Measurements from ENCODE around the gene IDH3B.
A peak's percentile ranks its signal among the peaks of the same experiment; 100 is the strongest.

IDH3B gene

DNA sequence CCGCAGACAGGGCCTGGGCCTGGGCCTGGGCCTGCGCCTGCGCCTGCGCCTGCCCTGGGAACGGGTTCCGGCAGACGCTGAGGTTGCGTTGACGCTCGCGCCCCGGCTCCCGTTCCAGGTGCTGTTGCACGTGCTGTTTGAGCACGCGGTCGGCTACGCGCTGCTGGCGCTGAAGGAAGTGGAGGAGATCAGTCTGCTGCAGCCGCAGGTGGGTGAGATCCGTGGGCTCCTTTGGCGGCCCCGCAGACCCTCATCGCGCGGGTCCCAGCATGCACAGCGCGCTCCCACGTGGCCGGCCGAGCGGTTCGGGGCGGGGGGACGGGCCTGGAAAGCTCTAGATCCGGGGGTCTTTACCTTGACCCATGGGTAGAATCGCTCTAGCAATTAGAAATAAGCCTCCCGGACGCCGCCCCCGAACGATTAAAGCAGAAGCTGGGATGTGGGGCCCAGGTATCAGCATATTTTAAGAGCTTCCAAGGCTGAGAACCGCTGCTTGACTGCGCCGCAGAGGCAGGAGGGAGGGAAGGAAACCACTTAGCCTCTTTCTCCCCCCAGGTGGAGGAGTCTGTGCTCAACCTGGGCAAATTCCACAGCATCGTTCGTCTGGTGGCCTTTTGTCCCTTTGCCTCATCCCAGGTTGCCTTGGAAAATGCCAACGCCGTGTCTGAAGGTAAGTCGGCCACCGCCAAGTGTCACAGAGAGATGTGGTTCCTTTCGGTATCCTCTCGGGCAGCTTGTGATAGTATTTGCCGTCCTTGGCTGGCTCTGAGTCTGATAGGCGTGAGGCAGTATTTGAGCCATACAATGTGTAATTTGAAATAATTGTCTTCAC lies 11.1 kb downstream of the IDH3B start:
- TF ChIP-seq, protein P1, sequence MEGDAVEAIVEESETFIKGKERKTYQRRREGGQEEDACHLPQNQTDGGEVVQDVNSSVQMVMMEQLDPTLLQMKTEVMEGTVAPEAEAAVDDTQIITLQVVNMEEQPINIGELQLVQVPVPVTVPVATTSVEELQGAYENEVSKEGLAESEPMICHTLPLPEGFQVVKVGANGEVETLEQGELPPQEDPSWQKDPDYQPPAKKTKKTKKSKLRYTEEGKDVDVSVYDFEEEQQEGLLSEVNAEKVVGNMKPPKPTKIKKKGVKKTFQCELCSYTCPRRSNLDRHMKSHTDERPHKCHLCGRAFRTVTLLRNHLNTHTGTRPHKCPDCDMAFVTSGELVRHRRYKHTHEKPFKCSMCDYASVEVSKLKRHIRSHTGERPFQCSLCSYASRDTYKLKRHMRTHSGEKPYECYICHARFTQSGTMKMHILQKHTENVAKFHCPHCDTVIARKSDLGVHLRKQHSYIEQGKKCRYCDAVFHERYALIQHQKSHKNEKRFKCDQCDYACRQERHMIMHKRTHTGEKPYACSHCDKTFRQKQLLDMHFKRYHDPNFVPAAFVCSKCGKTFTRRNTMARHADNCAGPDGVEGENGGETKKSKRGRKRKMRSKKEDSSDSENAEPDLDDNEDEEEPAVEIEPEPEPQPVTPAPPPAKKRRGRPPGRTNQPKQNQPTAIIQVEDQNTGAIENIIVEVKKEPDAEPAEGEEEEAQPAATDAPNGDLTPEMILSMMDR (IDR thresholded peaks at IDR 0.05; ENCODE audit: low read length, missing control alignments): no peak
- peak overlapping the region; percentile 97 for H3K4me3 ChIP-seq (replicated peaks; ENCODE audit: low read depth, low read length)
- peak; percentile 7 for DNase-seq (ENCODE audit: low read depth)

DNA sequence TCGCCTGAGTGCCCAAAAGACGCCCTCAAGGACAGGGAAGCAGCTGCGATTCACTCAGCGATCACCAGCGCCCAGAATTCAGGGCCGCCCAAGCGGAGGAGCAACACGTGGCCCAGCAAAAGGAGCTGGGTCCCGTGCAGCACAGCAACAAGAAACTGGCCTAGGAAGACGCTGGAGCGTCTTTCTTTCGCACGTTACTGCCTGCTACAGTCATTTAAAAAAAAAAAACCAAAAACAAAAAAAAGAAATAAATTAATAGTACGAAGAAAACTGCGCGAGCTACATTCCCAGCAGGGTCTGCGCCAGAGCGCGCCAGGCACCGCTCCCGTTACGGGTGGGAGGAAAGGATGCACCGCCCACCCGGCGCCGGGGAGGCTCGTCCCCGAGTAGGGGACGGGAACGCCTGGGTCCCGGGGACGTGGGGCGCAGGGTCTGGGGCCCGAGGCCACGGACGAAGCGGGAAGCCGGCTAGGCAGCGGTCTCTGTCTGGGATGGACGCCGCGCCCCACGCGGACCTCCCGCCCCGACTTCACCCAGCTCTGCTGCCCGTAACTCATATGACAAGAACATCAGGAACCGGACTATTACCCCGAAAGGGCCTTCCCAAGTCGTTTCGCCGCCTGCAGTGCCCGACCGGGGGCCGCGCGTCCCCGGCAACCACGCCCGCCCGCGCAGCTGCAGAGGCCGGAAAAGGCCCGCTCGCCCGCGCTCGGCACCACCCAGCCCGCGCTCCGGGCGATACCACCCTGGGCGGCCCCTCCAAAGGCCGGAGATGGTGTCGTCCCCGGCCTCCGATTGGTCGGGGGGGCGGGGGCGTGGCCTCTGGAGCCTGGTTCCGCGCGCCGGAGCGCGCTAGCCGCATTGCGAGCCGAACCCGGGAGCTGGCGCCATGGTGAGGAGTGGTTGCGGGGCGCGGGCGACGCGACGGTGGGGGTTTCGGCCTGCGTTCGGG lies 12.0 kb downstream of the IDH3B start, which contains the start of gene NOP56:
Gene NOP56, plus strand, starts transcription at position 861 of the 952 bp plus-strand sequence. Its CDS starts 29 bp downstream, at position 890.
- peak within 1 kb of the TSS; percentile 97 for H3K4me3 ChIP-seq (replicated peaks; ENCODE audit: low read depth, low read length)
- DNase-seq (ENCODE audit: low read depth): peak; percentile 91
- TF ChIP-seq, protein P1 (IDR thresholded peaks at IDR 0.05; ENCODE audit: low read length, missing control alignments): no peak

DNA sequence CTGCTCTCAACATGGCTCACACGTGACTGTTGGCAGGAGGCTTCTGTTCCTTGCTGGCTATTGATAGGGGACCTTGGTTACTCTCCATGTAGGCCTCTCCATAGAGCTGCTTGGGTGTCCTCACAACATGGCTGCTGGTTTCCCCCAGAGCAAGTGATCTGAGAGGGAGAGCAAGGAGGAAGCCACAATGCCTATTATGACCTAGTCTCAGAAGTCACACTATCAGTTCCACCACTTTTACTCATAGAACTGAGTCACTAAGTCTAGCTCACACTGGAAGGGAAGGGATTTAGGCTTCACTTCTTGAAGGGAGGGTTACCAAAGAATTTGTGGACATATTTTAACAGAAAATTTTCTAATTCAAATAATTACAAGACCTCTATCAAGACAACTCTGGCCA lies 20.3 kb downstream of the IDH3B start:
- DNase-seq (ENCODE audit: low read depth): no peak
- no peak overlapping the region for H3K4me3 ChIP-seq (replicated peaks; ENCODE audit: low read depth, low read length)
- TF ChIP-seq, protein P1 (IDR thresholded peaks at IDR 0.05; ENCODE audit: low read length, missing control alignments): no peak

DNA sequence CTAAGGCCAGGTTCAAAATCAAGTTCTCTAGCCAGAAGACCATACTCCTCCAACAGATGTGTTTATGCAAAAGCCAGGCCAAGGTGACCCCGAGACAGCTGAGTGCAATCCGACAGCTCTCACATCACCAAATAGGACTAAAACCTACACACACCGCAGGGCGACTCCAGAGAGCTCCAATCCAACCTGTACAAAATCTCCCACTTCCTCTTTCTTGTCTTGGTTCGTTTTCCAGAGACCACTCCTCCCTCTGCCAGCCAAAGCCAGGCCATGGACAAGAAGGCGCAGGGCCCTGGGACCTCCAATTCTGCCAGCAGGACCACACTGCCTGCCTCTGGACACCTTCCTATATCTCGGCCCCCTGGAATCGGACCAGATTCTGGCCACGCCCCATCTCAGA lies 23.1 kb downstream of the IDH3B start:
- DNase-seq (ENCODE audit: low read depth): no peak
- TF ChIP-seq, protein P1 (IDR thresholded peaks at IDR 0.05; ENCODE audit: low read length, missing control alignments): no peak
- no peak overlapping the region for H3K4me3 ChIP-seq (replicated peaks; ENCODE audit: low read depth, low read length)

DNA sequence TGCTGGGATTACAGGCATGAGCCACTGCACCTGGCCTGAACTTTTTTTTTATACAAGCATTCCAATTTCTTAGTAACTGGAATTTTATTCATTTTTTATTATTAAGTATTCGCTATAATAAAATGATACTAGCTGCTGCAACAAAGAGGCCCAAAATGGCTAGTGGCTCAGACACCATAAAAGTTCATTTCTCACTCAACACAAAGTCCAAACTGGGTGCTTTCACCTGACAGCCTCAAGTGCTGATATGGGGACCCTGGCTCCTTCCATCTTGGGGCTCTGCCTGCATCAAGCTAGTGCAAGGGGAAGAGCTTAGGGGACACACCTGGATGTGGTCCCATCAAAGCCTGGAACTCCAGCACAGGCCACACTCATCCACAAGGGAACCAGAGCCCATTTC lies 23.8 kb downstream of the IDH3B start:
- no peak overlapping the region for H3K4me3 ChIP-seq (replicated peaks; ENCODE audit: low read depth, low read length)
- TF ChIP-seq, protein P1 (IDR thresholded peaks at IDR 0.05; ENCODE audit: low read length, missing control alignments): no peak

DNA sequence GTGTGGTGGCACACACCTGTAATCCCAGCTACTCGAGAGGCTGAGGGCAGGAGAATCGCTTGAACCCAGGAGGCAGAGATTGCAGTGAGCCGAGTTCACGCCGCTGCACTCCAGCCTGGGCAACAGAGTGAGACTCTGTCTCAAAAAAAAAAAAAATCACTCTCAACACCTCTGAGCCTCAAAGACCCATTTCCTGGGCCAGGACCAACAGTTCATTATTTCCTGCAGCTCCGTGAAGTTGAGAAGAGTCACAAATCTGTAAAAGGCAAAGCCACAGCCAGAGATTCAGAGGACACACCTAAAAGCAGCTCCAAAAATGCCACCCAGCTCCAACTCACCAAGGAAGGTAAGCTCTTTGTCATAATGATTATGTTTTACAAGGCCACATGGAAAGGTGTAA lies 26.8 kb downstream of the IDH3B start:
- no peak for DNase-seq (ENCODE audit: low read depth)
- no peak overlapping the region for H3K4me3 ChIP-seq (replicated peaks; ENCODE audit: low read depth, low read length)
- TF ChIP-seq, protein P1 (IDR thresholded peaks at IDR 0.05; ENCODE audit: low read length, missing control alignments): no peak

More for the DNA sequence above, 23.8 kb downstream of the IDH3B start:
- no peak for DNase-seq (ENCODE audit: low read depth)

Data from fibroblast of pulmonary artery (primary cell).